GM21526 (cell line): Measurements from ENCODE around the gene RDH13.
A peak's percentile ranks its signal among the peaks of the same experiment; 100 is the strongest.
"Not testable (repeated sequence)": the region's sequence is repeated elsewhere in the genome, so short reads cannot be mapped to it uniquely, and the experiment has no call there.

Source experiments
- ATAC-seq: cut with Tn5 transposase; IDR thresholded peaks from one replicate; pipeline ENCODE4 v1.9.1; 2021; ENCODE audit warnings: moderate library complexity; ENCODE audit not compliant: unreplicated experiment, low FRiP score

The RDH13 gene, protein sequence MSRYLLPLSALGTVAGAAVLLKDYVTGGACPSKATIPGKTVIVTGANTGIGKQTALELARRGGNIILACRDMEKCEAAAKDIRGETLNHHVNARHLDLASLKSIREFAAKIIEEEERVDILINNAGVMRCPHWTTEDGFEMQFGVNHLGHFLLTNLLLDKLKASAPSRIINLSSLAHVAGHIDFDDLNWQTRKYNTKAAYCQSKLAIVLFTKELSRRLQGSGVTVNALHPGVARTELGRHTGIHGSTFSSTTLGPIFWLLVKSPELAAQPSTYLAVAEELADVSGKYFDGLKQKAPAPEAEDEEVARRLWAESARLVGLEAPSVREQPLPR

DNA sequence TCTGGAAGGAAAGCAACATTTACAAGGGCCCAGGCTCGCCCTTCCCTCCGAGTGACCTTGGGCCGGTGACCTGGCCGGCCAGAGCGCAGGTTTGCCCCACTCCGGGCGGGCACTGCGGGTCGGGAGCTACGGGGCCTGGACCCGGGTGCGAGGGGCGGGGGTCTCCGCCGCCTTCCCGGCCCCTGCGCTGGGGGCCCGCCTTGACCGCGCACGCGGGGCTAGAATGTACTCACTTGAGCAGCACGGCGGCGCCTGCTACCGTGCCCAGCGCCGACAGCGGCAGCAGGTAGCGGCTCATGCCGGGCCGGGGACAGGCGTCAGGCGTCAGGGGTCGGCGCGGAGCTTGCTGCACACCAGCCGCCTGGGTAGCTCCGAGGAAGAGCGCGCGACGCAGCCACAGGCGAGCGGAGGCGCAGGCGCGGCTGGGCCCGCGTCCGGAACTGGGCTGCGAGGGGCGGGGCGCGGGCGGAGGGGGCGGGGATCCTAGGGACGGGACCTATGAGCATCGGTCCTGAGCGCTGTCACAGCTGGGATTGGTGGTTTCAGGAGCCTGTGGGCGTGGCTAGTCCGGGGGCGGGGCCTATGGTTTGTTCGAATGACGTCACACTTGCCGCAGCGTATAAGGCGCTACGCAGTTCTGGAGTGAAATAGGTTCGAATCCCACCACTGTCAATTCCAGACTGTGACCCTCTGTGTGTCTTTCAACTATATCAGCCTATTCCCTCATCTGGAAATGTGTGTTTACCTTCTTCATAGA, at the start of gene RDH13:
TSS of gene RDH13 (minus strand) at position 414 of the 757 bp plus-strand sequence. CDS start at position 298, 116 bp downstream.
- peak; percentile 77 for ATAC-seq

DNA sequence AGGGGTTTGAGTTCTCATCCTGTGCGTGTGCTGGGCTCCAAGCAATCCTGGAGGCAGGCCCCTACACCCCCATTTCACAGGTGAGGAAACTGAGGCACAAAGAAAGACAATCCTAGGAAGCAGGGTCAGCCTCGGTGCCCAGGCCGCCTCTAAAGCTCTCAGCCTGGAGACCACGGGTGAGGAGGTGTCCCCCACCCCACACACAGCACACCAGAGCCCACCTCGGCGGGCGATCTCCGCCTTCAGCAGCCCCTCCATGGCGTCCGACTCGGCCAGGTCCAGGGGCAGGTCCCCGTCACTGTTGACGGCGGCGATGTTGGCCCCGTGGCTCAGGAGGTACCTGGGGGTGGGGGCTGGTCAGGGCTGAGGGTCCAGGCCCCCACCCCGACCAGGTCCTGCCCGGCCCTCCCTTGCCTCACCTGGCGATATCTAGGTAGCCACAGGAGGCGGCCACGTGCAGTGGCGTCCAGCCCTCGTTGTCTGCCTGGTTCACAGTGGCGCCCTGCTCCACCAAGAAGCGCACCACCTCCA, 49.4 kb upstream of the RDH13 start:
- no peak for ATAC-seq

DNA sequence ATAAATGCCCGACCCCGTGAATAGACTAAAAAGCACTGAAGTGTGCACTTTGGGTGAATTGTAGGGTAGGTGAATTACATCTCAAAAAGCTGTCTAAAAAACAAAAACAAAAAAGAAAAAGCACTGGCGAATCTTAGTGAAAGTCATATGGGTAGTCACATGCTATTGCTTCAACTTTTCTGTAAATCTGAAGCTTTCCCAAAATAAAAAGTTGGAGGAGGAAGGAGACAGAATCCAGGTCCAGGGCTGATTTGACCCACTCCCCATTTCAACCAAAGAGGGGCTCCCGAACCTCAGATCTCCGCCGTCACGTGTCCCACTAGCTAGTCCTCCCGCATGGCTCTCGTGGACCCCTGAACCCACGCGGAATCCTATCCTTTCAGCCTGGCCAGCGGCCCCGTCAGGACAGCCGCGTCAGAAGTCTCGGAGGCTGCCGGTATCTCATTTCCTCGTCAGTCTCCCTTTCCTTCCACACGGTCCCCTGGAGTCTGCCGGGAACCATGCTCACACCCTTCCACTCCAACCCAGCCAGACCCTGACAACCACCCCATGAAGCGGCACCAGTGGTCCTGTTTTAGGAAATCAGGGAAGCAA, 48.4 kb upstream of the RDH13 start:
- no peak for ATAC-seq

DNA sequence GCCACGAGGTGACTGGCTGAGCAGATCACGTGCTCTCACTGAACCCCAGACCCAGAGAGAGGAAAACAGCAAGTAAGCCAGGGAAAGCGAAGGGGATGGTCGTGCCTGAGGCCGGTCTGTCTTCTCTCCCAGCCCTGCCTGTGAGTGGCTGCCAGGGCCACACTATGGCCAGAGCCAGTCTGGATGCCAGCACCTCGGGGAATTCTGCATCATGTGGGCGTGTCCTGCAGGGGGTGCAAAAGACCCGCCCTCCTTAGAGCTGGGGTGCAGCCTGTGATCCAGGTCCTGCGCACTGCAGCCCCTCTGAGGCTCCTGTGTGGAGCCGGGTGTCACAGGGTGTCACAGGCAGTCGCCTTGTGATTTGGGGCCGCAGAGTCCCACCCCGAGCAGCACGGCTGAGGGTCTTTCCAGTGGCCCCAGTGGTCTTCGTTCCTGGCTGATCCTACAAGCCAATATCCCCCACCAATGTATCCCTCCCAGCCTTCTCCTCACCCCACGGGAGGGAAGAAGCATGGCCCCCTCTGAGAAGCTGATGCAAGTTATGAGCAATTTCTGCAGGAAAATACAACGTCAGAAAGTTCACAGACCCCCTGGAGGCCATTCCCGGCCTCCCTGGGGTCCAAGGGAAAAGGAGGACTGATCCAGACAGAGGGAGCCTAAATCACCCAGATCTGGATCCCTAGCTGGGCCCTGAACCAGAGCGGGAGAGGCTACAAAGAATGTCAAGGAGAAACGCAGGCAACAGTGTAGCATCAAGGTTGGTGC, 46.8 kb upstream of the RDH13 start:
- ATAC-seq, result no peak

DNA sequence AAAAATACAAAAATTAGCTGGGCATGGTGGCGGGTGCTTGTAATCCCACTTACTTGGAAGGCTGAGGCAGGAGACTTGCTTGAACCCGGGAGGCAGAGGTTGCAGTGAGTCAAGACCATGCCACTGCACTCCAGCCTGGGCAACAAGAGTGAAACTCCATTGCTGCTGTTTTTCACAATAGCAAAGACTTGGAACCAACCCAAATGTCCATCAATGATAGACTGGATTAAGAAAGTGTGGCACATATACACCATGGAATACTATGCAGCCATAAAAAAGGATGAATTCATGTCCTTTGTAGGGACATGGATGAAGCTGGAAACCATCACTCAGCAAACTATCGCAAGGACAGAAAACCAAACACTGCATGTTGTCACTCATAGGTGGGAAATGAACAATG, 44.3 kb upstream of the RDH13 start:
- ATAC-seq, result not testable (repeated sequence)

DNA sequence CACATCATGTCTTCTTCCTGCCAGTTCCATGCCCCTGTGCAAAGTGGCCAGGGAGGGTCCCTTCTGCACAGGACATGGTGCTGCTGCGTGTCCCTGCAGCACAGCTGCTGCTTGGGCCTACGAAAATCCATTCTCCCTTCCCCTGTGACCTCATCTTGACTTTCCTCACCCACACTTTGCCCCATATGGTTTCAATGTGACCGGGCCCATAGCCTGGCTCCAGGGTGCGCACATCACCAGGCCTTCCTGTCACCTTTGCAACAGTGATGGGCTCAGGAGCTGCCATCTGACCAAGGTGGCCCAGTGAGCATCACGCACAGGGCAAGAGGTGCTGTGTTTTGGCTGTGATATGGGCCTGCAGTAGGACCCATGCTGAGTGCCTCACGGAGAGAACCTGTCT, 43.6 kb upstream of the RDH13 start:
- ATAC-seq, result no peak

DNA sequence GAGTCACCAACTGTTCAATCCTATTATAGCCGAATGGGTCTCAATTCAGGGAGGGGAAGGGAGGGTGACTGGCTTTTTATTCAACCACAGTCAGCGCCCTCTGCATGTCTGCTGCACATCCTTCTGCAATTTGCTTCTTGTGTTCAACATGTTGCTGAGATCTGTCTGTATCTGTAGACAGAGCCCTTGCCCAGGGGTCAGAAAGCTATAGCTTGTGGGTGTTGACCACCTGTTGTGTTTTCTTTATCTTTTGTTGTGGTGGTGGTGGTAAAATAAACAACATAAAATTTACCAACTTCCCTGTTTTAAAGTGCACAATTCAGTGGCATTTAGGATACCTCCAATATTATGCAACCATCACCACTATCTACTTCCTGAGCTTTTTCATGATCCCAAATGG, 42.3 kb upstream of the RDH13 start:
- no peak for ATAC-seq

DNA sequence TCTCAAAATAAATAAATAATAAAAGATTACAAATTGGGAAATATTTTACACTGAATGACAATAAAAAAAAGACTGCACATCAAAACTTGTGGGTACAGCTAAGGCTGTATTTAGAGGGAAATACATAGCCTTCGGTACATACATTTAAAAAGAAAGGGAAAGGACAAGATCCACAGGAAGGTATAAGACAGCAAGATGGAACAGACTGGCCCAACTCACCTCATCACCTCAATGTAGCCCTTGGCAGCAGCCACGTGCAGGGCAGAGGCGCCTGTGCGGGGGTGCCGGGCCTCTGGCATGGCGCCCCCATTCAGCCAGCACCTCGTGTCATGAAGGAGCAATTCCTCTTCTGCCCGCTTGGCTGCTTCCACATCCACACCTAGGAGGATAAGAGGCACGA, 40.2 kb upstream of the RDH13 start:
- no peak for ATAC-seq

DNA sequence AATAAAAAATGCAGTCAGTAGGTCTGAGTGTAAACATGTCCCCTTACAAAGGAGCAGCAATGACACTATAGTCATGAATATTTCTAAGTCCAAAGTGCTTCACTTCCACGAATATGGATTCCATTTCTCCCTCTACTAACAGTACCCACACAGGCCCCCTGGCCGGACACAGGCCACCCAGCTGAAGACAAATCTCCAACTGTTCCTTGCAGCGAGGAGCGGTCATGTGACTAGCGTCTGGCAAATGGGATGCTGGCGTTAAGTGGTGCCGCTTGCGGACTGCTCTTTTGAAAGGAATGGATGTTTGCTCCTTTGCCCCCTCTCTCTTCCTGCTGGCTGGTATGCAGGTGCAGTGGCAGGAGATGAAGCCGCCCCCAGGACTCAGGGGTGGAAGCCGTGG, 38.3 kb upstream of the RDH13 start:
- no peak for ATAC-seq

DNA sequence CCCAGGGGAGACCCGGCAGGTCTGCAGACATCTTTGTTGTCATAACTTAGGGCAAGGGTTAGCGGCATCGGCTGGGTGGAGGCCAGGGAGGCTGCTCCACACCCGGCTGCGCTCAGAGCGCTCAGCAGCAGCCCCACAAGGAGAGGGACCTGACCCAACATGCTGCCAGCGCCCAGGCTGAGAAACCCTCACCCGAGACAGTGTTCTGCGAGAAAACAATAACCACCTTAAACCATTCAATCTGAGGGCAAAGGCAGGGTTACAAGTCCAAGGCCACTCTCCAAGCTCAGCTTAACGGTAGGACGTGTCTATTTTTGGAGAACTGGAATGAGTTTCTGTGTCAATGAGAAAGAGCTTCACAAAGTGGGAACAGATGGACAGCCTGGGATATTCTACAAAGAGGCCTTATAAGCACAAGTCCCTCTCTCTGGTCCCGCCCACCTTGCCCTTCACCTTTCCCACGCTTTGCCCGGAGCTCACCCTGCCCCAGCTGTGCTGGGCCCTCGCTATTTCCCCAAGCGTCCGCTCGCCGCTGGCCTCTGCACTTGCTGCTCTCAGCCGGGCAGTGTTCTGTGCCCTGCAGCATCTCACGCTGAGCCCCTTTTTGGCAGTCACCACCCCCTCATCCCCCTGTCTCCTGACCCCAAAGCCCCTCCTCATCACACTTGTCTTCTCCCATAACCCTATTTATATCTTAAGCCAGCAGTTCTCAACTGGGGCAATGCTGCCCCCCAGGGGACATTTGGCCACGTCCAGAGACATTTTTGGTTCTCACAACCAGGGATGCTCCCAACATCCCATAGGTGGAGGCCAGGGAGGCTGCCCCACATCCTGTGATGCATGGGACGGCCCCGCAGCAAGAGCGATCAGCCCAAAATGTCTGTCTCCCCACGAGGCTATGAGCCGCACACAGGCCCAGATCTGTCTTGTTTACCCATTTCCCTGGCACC, 36.9 kb upstream of the RDH13 start:
- no peak for ATAC-seq

DNA sequence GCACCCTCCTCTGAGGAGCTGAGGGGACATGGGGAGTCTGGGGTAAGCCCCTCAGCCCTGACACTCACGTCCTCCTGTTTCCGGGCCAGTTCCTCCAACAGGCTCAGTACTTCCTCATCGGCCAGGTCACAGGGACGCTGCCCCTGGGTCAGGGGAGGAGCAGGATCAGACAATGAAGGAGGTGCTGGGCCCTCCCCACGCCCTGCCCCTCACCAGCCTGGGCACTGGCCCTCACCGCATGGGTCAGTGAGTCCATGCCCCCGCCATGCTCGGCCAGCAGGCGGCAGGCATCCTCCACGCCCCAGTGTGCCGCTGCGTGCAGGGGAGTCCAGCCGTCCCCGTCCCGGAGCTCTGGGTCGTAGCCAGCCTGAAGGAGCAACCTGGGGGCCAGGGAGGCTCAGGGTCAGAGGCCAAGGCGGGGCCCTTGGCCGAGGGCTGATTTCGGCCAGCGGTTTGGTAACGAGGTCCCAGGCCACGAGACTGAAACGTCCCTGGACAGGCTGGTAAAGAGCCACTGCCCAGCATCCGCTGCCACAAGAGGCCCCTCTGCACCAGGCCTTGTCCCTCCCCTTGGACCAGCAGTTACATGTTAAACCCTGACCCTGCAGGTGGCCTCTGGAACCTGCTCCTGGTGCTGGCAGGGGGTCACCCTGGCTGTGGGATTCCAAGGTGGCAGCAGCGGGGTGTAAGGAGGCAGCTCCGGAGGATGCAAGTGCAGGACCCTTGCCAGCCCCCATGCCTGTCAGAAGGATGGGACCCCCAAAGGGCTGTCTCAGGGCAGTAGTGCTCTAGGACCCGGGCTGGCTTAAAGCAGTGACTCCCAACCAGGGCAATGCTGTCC, 36.0 kb upstream of the RDH13 start:
- ATAC-seq, result no peak

DNA sequence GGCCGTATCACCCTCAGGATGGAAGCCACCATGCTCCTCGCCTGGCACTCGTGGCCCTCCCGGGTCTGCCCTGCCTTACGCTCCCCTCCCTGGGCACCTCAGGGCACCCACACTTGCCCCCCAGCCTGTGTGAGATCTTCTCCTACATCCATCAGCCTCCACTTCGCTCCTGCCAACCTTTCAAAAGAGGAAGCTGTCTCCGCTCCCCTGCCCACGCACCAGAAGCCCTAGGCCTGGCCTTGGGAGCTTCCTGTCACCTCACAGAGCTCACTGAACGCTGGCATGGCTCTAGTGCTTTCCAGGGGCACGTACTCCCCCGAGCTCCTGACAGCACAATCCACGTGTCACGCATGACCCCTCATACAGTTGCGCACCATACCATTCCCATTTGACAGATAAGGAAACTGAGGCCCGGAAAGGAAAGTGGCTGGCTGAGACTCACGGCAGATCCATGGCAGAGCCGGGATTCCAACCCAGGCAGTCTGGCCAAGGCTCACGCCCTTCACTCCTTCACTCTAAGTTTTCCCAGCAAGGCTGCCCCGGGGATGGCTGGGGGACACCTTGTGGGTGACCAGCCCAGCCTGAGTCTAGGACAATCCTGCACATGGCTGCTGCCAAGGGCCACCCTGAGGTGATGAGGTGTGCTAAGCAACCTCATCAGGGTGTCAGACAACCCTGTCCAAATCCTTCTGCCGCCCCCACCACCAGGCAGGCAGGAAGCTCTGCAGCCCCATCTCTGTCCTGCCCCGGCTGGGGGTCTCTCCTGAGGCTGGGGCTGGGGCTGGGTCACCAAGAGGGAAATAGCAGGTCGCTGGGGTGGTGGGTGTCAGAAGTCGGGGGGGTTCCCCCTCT, 35.1 kb upstream of the RDH13 start:
- ATAC-seq, result no peak

DNA sequence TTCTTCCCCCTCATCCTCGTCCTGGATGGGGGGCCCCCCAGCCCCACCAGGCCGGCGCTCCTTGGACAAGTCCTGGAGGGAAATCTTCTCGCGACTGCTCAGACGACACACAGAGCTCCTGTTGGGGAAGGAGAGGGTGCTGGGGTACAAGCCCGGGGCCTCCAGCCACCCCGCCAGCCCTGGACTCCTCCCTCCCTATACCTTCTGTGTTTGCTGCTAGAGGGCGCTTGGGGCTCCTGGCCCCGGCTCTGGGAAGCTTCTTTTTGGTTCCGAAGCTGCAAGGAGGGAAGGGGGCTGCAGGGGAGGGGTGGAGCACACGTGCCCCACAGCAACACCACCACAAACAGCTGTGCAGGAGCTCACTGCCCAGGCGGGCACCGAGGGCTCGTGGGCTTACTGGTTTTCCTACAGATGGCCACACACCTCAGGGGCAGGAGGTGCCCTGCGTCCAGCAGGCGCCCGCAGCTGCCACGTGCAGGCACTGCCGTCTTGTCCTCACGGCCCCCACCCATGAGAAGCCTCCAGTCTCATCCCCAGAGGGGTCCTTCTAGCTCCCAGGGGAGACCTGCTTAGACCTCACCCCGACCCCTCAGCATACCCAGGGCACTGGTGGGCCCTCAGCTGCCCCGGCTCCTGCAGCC, 33.2 kb upstream of the RDH13 start:
- ATAC-seq, result no peak

DNA sequence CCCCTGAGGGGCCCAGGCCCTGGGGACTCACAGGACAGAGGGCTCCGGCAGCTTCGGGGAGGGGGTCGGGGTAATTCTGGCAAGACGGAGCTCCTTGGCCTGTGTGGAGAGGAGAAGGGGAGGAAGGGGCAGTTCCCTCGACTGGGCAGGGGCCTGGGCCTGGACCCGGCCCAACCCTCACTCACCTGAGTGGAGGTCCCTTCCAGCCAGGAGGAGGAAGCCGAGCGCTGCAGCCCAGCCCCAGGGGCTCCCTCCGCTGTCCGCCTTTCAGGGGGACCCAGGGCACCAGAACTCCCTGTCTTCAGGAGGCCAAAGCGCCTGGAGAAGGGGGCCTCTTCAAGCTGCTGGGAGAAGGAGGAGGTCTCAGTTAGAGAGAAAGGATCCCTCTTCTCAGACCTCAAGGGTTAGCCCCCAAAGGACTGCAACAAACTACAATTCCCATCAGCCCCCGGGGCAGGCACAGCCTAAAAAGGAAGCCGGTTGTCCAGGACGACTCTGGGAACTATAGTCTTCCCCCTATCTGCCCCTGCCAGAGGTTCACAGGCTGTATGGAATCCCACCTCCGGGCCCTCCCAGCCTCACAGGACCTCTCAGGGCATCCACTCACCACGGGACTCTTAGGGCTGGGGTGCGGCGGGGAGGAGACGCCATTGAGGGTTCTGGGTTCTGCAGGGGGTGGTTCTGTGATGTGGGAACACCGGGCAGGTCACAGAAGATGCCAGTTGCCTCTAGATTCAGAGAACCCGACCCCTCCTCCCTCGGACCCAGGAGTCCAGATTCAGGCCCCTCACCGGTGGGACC, 32.5 kb upstream of the RDH13 start:
- no peak for ATAC-seq

DNA sequence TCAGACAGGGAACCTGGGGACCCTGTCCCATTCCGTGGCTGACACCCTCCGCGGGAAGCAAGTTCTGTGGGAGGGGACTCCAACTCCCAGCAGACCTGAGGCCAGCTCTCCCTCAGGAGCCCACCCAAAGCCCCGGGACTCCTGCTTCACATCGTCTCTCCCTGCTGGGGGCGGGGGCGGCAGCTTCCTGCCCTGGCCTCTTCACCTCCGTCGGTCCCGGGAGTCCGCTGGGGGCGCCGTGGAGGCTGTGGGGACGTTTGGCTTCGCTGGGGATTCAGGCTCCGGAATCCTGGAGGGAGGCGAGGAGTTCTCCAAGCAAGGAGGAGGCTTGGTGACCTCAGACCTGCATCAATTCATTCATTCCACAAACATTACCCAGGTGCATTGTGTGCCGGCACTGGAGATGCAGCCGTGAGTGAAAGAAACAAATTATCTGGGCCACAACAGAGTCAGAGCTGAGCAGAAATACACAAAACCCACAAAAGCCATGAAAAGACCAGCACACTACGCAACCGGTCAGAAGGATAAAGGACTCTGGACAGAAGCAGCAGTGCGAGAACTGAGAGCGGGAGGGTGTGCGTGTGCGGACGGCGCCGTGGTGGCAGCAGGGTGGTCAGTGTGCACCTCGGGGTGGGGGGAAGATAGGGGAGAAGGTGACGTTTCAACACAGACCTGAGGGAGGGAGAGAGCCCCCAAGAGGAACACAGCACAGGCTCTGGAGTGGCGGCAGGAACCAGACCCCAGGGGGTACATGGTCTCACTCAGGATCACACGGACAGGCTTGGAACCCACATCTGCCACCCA, 31.7 kb upstream of the RDH13 start:
- ATAC-seq, result no peak
